Measurements from ENCODE around the gene CTSC. TPM values are rescaled to one million over a fixed set of nuclear protein-coding genes. Genes with fewer than 3 reads are reported as not detected.
"Not testable (repeated sequence)": the region's sequence is repeated elsewhere in the genome, so short reads cannot be mapped to it uniquely, and the experiment has no call there.

CTSC gene
- total and polyA plus RNA-seq, 12 donors, result 6.3 to 161 (median 15.1) TPM

DNA sequence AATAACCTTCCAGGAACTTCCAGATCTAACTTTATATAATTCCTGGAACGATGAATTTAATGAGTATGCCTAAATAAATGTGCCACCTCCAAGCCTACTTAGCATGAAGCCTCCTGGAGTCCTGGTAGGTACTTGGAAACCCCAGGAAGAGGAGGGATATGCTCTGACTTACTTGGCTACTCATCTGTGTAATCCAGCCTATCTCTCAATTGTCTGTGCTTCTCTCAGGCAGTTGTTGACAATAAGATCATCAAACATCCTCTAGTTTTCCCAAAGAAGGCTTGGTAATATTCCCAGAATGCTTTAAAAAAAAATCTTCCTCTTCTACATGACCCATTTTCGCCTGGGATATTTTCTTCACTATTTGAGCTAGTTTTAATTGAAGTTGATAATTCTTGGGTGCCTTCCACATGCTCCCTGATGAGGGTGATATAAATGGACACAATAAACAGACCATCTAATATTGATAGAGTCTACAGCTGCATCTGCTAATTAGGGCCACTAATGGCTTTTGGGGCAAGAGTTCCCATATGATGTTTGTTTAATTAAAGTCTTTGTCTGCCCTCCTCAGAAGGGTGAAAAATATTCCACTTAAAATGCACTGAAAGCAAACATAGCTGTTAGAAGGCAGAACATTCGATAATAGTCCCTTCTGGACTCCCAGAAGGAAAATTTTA lies 86.8 kb downstream of the CTSC start:
- TF ChIP-seq, protein P1, sequence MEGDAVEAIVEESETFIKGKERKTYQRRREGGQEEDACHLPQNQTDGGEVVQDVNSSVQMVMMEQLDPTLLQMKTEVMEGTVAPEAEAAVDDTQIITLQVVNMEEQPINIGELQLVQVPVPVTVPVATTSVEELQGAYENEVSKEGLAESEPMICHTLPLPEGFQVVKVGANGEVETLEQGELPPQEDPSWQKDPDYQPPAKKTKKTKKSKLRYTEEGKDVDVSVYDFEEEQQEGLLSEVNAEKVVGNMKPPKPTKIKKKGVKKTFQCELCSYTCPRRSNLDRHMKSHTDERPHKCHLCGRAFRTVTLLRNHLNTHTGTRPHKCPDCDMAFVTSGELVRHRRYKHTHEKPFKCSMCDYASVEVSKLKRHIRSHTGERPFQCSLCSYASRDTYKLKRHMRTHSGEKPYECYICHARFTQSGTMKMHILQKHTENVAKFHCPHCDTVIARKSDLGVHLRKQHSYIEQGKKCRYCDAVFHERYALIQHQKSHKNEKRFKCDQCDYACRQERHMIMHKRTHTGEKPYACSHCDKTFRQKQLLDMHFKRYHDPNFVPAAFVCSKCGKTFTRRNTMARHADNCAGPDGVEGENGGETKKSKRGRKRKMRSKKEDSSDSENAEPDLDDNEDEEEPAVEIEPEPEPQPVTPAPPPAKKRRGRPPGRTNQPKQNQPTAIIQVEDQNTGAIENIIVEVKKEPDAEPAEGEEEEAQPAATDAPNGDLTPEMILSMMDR (IDR thresholded peaks at IDR 0.05), result no peak
- peaks cover 0 to 3% (median 0%) of the 10 kb centered on the region in 9 donors for H3K4me1 ChIP-seq
- intact Hi-C loops (cut with DNase I), result no loop called here
- peaks cover 0 to 17% (median 4%) of the 10 kb centered on the region in 11 donors for H3K9me3 ChIP-seq
- 66 to 75% methylated on average over 3 of the region's 3 CpGs for WGBS, 2 donors
- no peak overlapping the region for H3K27ac ChIP-seq
- no peaks in the 10 kb centered on the region for H3K27me3 ChIP-seq
- no peak for DNase-seq
- H3K4me3 ChIP-seq, result no peak overlapping the region
- no peaks in the 10 kb centered on the region for H3K36me3 ChIP-seq
- no peak for ATAC-seq

DNA sequence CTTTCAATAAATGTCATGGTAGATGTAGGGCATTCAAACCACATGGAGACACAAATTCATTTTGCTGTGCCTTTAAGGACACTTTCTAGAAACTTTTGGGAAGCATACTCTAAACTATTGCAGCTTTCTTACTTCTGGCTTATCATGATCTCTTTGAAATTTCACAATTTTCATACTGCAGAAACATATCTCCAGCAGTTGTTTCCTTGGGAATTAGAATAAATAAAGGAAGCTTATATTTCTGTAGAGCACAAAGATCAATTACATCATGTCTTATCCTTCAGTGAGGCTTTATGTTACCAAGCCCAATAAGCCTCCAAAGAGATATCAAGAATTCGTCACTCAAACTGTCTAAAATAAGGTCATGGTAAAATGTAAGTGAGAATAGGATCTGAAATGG lies 87.8 kb downstream of the CTSC start:
- H3K36me3 ChIP-seq, result no peaks in the 10 kb centered on the region
- DNase-seq (no peak), ATAC-seq (no peak)
- H3K4me3 ChIP-seq, result no peak overlapping the region
- H3K27me3 ChIP-seq, result no peaks in the 10 kb centered on the region
- 73 to 77% methylated on average over 1 of the region's 1 CpG for WGBS, 2 donors
- peaks cover 0 to 7% (median 0%) of the 10 kb centered on the region in 11 donors for H3K9me3 ChIP-seq
- H3K4me1 ChIP-seq, result peaks cover 0 to 3% (median 0%) of the 10 kb centered on the region in 9 donors
- intact Hi-C loops (cut with DNase I), result no loop called here
- TF ChIP-seq, protein P1 (IDR thresholded peaks at IDR 0.05), result no peak
- H3K27ac ChIP-seq, result no peak overlapping the region

DNA sequence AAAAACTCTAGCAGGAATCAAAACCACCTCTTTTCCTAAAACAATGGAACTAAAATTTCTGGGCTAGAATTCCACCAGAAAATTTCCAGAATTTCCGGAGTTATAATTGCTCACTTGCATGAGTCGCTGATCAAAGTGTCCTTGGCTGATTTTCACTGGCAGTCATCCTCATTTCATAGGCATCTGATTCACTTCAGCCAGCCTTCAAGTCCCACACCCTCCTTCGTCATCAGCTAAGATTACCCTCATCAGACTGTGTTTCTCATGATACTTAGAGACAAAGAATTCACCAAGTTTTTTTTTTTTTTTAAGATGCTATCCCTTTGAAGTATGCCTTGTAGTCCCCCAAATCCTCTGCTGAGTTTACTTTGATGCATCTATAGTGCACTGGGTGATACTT lies 90.8 kb downstream of the CTSC start:
- Histone ChIP-seq H3K9me3 (peaks cover 0 to 8% (median 0%) of the 10 kb centered on the region in 11 donors), H3K36me3 (no peaks in the 10 kb centered on the region), H3K27me3 (no peaks in the 10 kb centered on the region), H3K27ac (no peak overlapping the region), H3K4me3 (no peak overlapping the region), H3K4me1 (peaks cover 0 to 3% (median 0%) of the 10 kb centered on the region in 9 donors)
- peak in 1 of 8 donors; percentile 67 for ATAC-seq
- intact Hi-C loops (cut with DNase I), result no loop called here
- 67 to 74% methylated on average over 3 of the region's 3 CpGs for whole genome bisulfite sequencing, 2 donors
- TF ChIP-seq, protein P1 (IDR thresholded peaks at IDR 0.05), result no peak
- no peak for DNase-seq

DNA sequence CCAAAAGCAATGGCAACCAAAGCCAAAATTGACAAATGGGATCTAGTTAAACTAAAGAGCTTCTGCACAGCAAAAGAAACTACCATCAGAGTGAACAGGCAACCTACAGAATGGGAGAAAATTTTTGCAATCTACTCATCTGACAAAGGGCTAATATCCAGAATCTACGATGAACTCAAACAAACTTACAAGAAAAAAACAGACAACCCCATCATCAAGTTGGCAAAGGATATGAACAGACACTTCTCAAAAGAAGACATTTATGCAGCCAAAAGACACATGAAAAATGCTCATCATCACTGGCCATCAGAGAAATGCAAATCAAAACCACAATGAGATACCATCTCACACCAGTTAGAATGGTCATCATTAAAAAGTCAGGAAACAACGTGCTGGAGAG lies 92.0 kb downstream of the CTSC start:
- H3K4me1 ChIP-seq; DNase-seq; H3K27me3 ChIP-seq; ATAC-seq; H3K36me3 ChIP-seq; intact Hi-C loops (cut with DNase I); H3K27ac ChIP-seq; H3K4me3 ChIP-seq: not testable (repeated sequence)
- 97 to 98% methylated on average over 2 of the region's 2 CpGs for WGBS, 2 donors
- peaks cover 0 to 12% (median 0%) of the 10 kb centered on the region in 11 donors for H3K9me3 ChIP-seq

Other genes starting within 250 kb of the CTSC start
- 1 to 10 TPM in 1 of 10 donors, under 1 TPM in 6, not detected in 3; 0.31 to 1.2 (median 0.44) TPM for gene RAB38, start 162.3 kb downstream of the CTSC start, total RNA-seq
- 1 to 10 TPM in 1 of 2 donors, under 1 TPM in 1; 0.37 to 1.6 TPM for gene RAB38, start 162.3 kb downstream of the CTSC start, polyA plus RNA-seq

All from heart right ventricle (tissue), 16 donors.